ENCODE measurements around the gene NANOG. TPM values are rescaled to one million over a fixed set of nuclear protein-coding genes. Genes with fewer than 3 reads are reported as not detected.
"Not testable (repeated sequence)": the region's sequence is repeated elsewhere in the genome, so short reads cannot be mapped to it uniquely, and the experiment has no call there.

The NANOG gene
- polyA plus RNA-seq, 10 donors = 0.07 to 1.3 (median 0.16) TPM; not detected in 3

- DNase-seq = no peak
Measured at GRCh38 chr12:7801460-7801859, 12.3 kb downstream of the NANOG start.

- not testable (repeated sequence) for DNase-seq
Measured at GRCh38 chr12:7806319-7806718, 17.1 kb downstream of the NANOG start.

- peak; percentile 43 to 69 (median 57) for DNase-seq
Measured at GRCh38 chr12:7806863-7807487, 17.8 kb downstream of the NANOG start.

GRCh38 chr12:7825754-7826153, 36.6 kb downstream of the NANOG start:
- DNase-seq = not testable (repeated sequence)

- DNase-seq = not testable (repeated sequence)
Measured at GRCh38 chr12:7829737-7830136, 40.5 kb downstream of the NANOG start.

GRCh38 chr12:7832059-7832696, 43.0 kb downstream of the NANOG start:
- peak in 2 of 3 donors; percentile 11 to 32 for DNase-seq

GRCh38 chr12:7833201-7833600, 44.0 kb downstream of the NANOG start:
- not testable (repeated sequence) for DNase-seq

GRCh38 chr12:7833831-7834230, 44.6 kb downstream of the NANOG start:
- no peak for DNase-seq

- no peak for DNase-seq
Measured at GRCh38 chr12:7834701-7835100, 45.5 kb downstream of the NANOG start.

GRCh38 chr12:7835116-7835515, 45.9 kb downstream of the NANOG start:
- DNase-seq = no peak

GRCh38 chr12:7835766-7836165, 46.6 kb downstream of the NANOG start:
- DNase-seq = no peak

GRCh38 chr12:7837366-7837765, 48.2 kb downstream of the NANOG start:
- no peak for DNase-seq

- DNase-seq = peak in 1 of 3 donors; percentile 44
Measured at GRCh38 chr12:7839226-7839625, 50.0 kb downstream of the NANOG start.

- not testable (repeated sequence) for DNase-seq
Measured at GRCh38 chr12:7839848-7840247, 50.6 kb downstream of the NANOG start.

GRCh38 chr12:7842444-7842843, 53.2 kb downstream of the NANOG start:
- DNase-seq = not testable (repeated sequence)

- peak in 1 of 3 donors; percentile 48 for DNase-seq
Measured at GRCh38 chr12:7843149-7843548, 53.9 kb downstream of the NANOG start.

- DNase-seq = not testable (repeated sequence)
Measured at GRCh38 chr12:7843583-7843982, 54.4 kb downstream of the NANOG start.

- no peak for DNase-seq
Measured at GRCh38 chr12:7844116-7844515, 54.9 kb downstream of the NANOG start.

- DNase-seq = peak in 1 of 3 donors; percentile 70
Measured at GRCh38 chr12:7847226-7848097, 58.3 kb downstream of the NANOG start.

- DNase-seq = peak in 1 of 3 donors; percentile 20
Measured at GRCh38 chr12:7848098-7848422, 58.9 kb downstream of the NANOG start.
